Ammon's horn (tissue), 1 donor: ENCODE data around the gene HCN3.
"Not testable (repeated sequence)": the region's sequence is repeated elsewhere in the genome, so short reads cannot be mapped to it uniquely, and the experiment has no call there.

Source experiments
- DNase-seq: peaks from one replicate; pipeline ENCODE4 v3.0.0-alpha.2; 2016; ENCODE audit warnings: low spot score

Gene HCN3

DNA sequence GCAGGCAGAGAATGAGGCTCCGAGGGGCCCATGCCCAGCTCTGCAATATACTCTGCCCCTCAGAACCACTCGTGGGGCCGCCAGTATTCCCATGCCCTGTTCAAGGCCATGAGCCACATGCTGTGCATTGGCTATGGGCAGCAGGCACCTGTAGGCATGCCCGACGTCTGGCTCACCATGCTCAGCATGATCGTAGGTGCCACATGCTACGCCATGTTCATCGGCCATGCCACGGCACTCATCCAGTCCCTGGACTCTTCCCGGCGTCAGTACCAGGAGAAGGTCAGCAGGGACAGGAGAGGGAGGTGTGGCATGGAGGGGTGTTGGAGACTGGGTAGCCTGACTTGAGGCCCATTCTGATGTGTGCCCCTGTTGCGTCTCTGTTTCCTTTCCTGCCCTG is 7.2 kb downstream of the HCN3 start:
- no peak for DNase-seq

GRCh38 chr1:155285063-155285462 is 7.8 kb downstream of the HCN3 start:
- no peak for DNase-seq

DNA sequence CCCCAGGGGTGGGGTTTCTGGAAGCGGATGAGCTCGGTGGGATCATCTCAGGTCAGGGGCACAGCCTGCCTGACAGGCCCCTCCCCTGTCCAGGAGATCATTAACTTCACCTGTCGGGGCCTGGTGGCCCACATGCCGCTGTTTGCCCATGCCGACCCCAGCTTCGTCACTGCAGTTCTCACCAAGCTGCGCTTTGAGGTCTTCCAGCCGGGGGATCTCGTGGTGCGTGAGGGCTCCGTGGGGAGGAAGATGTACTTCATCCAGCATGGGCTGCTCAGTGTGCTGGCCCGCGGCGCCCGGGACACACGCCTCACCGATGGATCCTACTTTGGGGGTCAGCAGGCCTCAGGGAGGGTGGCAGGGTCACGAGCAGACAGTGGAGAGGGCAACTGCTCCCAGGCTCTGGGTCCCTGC is 8.4 kb downstream of the HCN3 start:
- no peak for DNase-seq

DNA sequence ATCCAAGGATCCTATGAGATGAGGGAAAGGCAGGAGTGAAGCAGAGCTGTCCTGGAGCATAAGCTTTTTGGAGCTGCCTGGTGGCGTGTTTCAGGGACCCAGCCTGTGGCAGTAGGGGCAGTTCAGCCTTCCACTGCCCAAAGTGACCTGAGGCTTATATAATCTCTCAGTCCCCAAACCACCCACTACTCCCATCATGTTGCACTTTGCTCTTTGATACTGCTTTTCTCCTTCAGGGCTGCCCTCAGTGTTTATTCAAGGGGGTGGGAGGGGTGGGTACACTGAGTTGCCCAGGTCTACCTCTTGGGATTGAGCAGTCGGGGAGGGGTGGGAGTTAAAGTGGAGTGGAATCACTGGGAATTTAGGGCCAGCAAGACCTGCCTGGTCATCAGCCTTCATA is 9.3 kb downstream of the HCN3 start:
- no peak for DNase-seq

DNA sequence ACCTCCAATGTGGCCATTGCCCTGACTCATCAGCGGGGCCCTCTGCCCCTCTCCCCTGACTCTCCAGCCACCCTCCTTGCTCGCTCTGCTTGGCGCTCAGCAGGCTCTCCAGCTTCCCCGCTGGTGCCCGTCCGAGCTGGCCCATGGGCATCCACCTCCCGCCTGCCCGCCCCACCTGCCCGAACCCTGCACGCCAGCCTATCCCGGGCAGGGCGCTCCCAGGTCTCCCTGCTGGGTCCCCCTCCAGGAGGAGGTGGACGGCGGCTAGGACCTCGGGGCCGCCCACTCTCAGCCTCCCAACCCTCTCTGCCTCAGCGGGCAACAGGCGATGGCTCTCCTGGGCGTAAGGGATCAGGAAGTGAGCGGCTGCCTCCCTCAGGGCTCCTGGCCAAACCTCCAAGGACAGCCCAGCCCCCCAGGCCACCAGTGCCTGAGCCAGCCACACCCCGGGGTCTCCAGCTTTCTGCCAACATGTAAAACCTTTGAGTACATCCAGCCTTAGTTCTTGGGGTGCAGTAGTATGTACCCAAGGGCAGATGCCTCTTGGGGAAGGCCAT is 10.8 kb downstream of the HCN3 start:
- DNase-seq: no peak

DNA sequence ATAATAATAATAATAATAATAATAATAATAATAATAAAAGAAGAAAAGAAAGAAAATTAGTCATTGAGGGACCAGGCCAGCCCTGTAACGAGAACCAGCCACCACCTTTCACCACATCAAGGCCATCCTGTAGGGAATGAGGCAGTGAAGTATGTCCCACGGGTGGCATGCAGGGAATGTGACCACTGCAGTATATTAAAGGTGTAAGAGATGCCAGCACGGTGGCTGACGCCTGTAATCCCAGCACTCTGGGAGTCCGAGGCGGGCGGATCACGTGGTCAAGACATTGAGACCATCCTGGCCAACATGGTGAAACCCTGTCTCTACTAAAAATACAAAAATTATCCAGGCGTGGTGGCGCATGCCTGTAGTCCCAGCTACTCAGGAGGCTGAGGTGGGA is 13.7 kb downstream of the HCN3 start:
- DNase-seq: not testable (repeated sequence)

GRCh38 chr1:155293086-155293749 is 16.0 kb downstream of the HCN3 start:
- no peak for DNase-seq

DNA sequence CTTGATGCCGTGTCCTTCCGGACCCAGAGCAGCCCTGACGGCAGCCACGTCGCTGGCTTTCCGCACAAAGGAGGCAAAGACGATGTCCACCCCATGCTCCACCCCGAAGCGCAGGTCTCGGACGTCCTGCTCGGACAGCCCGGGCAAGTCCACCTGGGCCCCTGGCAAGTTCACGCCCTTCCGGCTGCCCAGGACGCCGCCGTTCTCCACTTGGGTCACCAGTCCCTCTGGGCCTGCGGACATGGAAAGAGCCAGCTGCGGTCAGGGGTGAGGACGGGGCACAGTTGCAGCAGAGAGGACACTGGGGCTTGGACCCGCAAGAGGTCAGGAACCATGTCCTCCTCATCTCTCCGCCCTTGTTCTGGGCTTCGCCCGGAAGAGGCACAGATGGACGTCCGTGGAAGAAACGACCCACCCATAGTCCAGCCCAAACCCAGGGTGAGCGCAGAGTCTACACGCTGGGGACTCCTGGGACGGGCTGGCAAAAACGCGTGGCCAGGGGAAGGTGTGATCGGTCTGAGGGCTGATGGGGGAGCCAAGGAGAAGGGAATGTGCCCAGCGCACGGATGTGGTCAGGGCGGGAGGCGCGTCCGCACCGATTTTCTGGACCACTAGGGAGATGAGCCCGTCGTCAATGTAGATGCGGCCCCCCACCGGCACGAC is 17.4 kb downstream of the HCN3 start:
- DNase-seq: no peak

GRCh38 chr1:155295183-155295941 is 18.1 kb downstream of the HCN3 start:
- DNase-seq: no peak

DNA sequence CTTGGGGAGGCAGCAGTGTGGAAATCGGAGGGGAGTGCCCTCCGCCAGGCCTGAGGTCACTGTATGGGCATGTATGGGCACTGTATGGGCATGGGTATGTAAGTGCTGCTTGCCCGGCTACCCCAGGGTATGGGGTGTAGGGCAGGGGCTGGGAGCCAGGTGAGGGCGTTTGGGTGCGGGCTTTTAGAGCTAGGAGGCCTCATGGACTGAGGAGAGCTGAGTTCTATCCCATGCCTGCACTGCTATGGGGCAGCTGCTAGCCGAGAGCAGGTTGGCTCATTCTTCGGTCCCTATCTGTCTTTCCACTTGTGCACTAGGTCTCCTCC is 18.6 kb downstream of the HCN3 start:
- no peak for DNase-seq

DNA sequence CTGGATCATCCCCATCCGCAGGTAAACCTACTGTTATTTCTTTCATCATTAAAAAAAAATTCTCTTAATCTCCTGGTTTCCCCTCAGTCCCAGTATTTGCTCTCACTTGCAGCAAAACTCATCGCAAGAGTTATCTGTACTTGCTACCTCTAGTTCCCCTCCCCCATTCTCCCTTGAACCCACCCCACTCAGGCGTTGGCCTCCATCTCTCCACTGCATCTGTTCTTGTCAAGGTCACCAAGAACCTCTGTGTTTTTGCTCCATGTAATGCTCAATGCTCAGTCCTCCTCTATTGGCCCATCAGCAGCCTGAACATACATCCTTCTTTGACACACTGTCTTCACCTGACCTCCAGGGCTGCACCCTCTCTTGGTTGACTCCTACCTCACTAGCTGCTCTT is 19.4 kb downstream of the HCN3 start:
- no peak for DNase-seq

DNA sequence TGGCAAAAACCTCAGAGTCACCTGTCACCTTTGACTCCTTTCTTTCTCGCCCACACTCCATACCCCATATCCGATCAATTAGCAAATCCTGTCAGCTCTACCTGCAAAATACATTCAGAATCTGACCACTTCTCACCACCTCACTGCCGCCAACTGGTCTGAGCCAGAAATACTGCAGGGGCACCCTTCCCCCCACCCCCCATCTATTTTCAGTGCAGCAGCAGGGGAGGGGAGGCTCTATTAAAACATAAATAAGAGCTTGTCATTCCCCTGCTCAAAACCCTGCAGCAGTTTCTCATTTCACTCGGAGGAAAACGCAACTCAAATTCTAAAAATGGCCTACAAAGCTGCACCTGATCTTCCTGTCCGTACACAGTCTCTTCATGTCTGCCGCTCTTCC is 20.1 kb downstream of the HCN3 start:
- DNase-seq: no peak

- no peak for DNase-seq
These were observed 22.8 kb downstream of the HCN3 start for GRCh38 chr1:155300024-155300423.

GRCh38 chr1:155300553-155301329 is 23.5 kb downstream of the HCN3 start:
- no peak for DNase-seq

DNA sequence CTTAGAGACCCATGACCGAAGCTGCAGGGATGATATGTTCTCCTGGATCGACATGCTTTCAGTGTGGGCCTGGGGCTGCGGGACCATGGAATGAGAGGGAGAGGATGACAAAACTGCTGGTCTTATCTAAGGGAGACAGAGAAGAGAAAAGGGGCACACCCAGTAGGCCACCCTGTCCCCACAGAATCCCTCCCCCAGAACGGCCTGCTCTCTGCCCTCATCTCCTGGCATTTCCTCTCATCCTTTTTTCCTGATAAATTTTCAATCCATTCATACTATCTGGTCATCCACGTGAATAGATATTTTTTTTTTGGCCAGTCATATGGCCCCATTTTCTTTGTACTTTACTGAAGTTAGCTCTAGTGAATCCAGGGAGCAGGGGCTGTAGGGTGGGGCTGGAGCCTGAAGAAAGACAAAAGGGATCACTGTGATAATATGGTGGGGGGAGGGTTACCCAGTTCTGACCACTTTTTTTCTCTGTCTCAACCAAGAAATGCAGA is 24.1 kb downstream of the HCN3 start, which contains the start of gene PKLR:
PKLR (minus strand) TSS at position 97 of the 500 bp plus-strand sequence; CDS start at position 54, 43 bp downstream.
- no peak for DNase-seq

DNA sequence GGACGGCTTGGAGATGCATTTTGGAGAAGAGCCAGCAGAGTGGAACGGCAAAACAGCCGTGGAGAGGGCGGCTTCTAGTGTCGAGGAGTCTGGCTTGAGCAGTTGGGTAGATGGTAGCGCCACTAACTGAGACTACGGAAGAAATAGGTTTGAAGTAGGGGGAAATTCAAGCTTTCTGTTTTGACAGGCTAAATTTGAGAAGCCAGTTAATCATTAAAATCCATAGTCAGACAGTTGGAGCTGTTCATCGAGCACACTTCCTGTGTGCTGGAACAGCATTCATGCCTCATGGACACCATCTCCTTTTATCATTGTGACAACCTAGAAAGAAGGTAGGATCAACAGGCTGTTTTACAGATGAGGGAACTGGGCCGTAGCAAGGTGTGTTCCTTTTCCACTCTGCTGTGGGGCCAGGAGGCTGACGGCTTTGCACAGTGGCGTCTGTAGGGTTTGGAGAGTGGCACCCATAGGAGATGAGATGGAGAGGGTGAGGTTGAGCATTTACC is 27.3 kb downstream of the HCN3 start:
- DNase-seq: no peak

GRCh38 chr1:155305881-155306391 is 28.7 kb downstream of the HCN3 start:
- no peak for DNase-seq

DNA sequence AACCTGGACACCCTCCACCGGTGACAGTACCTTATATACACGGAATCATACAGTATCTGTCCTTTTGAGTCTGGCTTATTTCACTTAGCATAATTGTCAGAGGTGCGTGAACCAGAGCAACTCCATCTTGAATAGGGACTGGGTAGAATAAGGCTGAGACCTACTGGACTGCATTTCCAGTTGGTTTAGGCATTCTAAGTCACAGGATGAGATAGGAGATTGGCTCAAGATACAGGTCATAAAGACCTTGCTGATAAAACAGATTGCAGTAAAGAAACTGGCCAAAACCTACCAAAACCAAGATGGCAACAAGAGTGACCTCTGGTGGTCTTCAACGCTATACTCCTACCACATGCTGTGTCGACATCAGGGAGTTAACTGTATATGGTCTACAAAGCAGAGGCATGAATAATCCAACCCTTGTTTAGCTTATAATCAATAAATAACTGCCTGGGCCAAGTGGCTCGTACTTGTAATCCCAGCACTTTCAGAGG is 30.0 kb downstream of the HCN3 start:
- DNase-seq: peak; percentile 17

GRCh38 chr1:155308493-155309422 is 31.5 kb downstream of the HCN3 start, which contains the start of gene FDPS:
FDPS (plus strand) TSS chr1:155308866; CDS start chr1:155309790, 924 bp downstream.
- peak; percentile 100 for DNase-seq

DNA sequence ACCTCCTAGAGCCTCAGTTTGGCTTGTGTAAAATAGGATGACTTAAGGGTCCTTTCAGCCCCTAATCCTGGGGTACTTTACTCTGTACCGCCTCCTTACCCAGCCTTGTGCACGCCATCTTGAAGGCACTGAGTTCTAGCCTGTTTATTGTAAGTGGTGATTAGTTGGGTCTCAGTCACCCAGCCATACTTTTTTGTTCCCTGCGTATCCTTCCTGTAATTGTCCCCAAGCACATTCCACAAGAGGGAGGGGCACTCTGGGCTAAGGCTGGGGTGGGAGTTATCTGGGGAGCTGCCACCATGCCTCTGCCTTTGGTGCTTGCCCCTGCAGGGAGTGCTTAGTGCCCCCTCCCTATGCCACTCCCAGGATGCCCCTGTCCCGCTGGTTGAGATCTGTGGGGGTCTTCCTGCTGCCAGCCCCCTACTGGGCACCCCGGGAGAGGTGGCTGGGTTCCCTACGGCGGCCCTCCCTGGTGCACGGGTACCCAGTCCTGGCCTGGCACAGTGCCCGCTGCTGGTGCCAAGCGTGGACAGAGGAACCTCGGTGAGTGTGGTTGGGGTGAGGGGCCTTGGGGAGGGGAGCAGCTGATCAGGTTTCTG is 32.3 kb downstream of the HCN3 start:
- DNase-seq: peak; percentile 12
